Glutamatergic neuron (in vitro differentiated cells): ENCODE data around the gene CLIC5. TPM values are rescaled to one million over a fixed set of nuclear protein-coding genes. Genes with fewer than 3 reads are reported as not detected.

ENCODE experiments used
- DNase-seq: peaks from one replicate; pipeline ENCODE4 v3.0.0; 2022
- H3K27ac Mint-ChIP-seq: one replicate; pipeline ENCODE4 v1.8.0; 2020; ENCODE audit warnings: mild to moderate bottlenecking, mixed read lengths, inconsistent platforms; ENCODE audit not compliant: unreplicated experiment
- H3K27me3 Mint-ChIP-seq: one replicate; pipeline ENCODE4 v1.8.0; 2020; ENCODE audit warnings: mild to moderate bottlenecking, moderate library complexity, mixed read lengths, inconsistent platforms; ENCODE audit not compliant: unreplicated experiment
- H3K36me3 Mint-ChIP-seq: one replicate; pipeline ENCODE4 v1.8.0; 2020; ENCODE audit warnings: mild to moderate bottlenecking, mixed read lengths, inconsistent platforms; ENCODE audit not compliant: unreplicated experiment
- H3K4me1 Mint-ChIP-seq: one replicate; pipeline ENCODE4 v1.8.0; 2020; ENCODE audit warnings: mild to moderate bottlenecking, low read depth, mixed read lengths, inconsistent platforms; ENCODE audit not compliant: unreplicated experiment
- H3K4me3 Mint-ChIP-seq: one replicate; pipeline ENCODE4 v1.8.0; 2020; ENCODE audit warnings: mild to moderate bottlenecking, mixed read lengths, inconsistent platforms; ENCODE audit not compliant: unreplicated experiment
- H3K9me3 Mint-ChIP-seq: one replicate; pipeline ENCODE4 v1.8.0; 2020; ENCODE audit warnings: mild to moderate bottlenecking, moderate library complexity, mixed read lengths, inconsistent platforms; ENCODE audit not compliant: unreplicated experiment
- CTCF ChIP-seq: fragments of 200-600 bp; sonication (generic); IDR thresholded peaks from one replicate; pipeline ENCODE4 v1.5.0; 2021; ENCODE audit not compliant: partially characterized antibody, unreplicated experiment
- long read RNA-seq: library from polyadenylated mRNA; unstranded; transcript quantifications from one replicate; pipeline ENCODE4 v2.0.0, GENCODE V29; 2020; ENCODE audit not compliant: unreplicated experiment
- total RNA-seq: library from RNA; stranded (reverse); fragmentation: NEBNext Ultra II Directional; extraction: Animal tissue kit (Norgen Biotek cat#: 25700); gene quantifications from one replicate; pipeline ENCODE4 v1.2.1, GENCODE V29; 2021; ENCODE audit not compliant: unreplicated experiment

The CLIC5 gene
- not detected for total RNA-seq
- long read RNA-seq = 0 reads

- H3K4me1 Mint-ChIP-seq = no peaks in the 10 kb centered on the region
These were observed at the start of gene CLIC5 for GRCh38 chr6:46015119-46015968. CLIC5 (minus strand) TSS chr6:46015860; CDS start chr6:46015542, 318 bp downstream.

DNA sequence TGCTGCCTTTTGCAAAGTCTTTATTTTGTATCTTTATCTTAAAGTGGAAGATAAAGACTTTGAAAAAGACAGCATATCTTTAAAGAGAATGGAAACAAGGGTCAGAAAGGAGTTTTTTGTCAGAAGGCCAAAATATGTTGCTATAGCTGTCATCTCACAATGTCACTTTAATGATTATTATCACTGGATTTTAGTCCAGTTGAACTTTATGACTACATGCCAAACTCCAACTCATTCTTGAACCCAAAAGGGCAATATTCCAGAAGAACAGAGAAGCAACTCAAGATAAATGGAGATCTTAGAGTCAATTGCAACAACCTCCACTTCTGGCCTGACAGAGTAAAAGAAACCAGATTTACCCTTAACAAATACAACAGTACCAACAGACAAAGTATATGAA, 47.3 kb upstream of the CLIC5 start:
- H3K4me3 Mint-ChIP-seq = no peak overlapping the region
- peaks cover 1% of the 10 kb centered on the region for H3K9me3 Mint-ChIP-seq
- H3K27ac Mint-ChIP-seq = no peak overlapping the region
- peaks cover 1% of the 10 kb centered on the region for H3K36me3 Mint-ChIP-seq
- TF ChIP-seq CTCF = no peak
- DNase-seq = no peak
- no peaks in the 10 kb centered on the region for H3K4me1 Mint-ChIP-seq
- no peaks in the 10 kb centered on the region for H3K27me3 Mint-ChIP-seq

More at GRCh38 chr6:46015119-46015968, at the start of gene CLIC5:
- peaks cover 9% of the 10 kb centered on the region for H3K27me3 Mint-ChIP-seq
- H3K36me3 Mint-ChIP-seq = peaks cover 8% of the 10 kb centered on the region
- TF ChIP-seq CTCF = no peak
- no peak within 1 kb of the TSS for H3K27ac Mint-ChIP-seq
- no peaks in the 10 kb centered on the region for H3K9me3 Mint-ChIP-seq
- peak within 1 kb of the TSS; percentile 83 for H3K4me3 Mint-ChIP-seq
- peak; percentile 40 for DNase-seq

DNA sequence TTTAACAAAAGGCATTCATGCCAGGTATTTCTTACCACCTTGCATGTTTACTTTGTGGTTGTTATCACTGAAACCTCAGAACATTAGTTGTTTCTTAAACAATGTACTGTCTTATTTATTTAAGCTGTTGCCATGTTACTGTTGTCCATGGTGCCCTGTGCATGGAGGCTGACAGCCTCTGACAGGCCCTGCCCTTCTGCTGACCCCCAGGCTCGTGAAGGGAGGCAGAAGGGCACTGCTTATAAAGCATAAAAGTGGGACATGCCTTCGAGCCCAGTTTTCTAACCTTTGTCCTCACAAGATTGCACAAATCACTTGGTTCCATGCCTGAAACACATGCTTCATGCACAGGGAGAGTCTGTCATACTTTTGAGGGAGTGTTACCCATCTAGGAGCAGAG, 46.7 kb upstream of the CLIC5 start:
- no peak for DNase-seq
- no peaks in the 10 kb centered on the region for H3K4me1 Mint-ChIP-seq
- H3K27me3 Mint-ChIP-seq = no peaks in the 10 kb centered on the region
- TF ChIP-seq CTCF = no peak
- peaks cover 1% of the 10 kb centered on the region for H3K9me3 Mint-ChIP-seq
- peaks cover 5% of the 10 kb centered on the region for H3K36me3 Mint-ChIP-seq
- no peak overlapping the region for H3K27ac Mint-ChIP-seq
- H3K4me3 Mint-ChIP-seq = no peak overlapping the region

DNA sequence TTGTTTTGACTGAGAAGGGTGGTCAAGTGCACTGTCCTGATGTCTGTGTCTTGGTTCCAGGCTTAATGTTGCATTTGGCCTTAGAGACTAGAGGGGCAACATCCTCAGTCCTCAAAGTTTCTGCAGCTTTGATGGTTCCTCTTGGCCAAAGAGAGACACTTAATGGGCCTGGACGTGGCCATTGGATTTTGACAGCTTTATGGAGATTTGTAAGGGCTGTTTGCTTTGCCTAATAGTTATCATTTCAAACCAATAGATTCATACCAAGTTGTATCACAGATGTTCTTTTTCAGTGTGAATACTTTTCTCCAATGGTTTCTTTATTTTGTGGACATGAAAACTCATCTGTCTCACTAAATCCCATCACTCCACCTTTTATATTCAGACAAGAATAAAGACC, 45.8 kb upstream of the CLIC5 start:
- H3K27ac Mint-ChIP-seq = no peak overlapping the region
- H3K4me3 Mint-ChIP-seq = no peak overlapping the region
- no peaks in the 10 kb centered on the region for H3K27me3 Mint-ChIP-seq
- TF ChIP-seq CTCF = no peak
- H3K4me1 Mint-ChIP-seq = no peaks in the 10 kb centered on the region
- peaks cover 5% of the 10 kb centered on the region for H3K36me3 Mint-ChIP-seq
- no peak for DNase-seq
- no peaks in the 10 kb centered on the region for H3K9me3 Mint-ChIP-seq

DNA sequence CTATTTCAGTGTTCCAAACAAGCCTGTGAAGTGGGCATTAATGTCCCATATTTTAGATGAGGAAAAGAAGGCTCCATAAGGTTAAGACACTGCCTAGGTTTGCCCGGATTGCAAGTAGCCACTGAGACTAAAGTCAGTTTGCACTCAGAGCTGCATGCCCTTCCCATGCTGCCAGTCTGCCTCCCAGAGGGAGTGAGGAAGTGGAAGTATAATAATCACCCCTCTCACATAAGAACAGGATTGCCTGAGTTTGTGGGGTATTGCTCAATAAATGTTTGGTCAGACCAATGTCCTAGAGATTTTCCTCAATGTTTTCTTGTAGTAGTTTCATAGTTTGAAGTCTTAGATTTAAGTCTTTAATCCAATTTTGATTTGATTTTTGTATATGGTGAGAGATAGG, 43.9 kb upstream of the CLIC5 start:
- no peak for DNase-seq
- TF ChIP-seq CTCF = no peak
- H3K27ac Mint-ChIP-seq = no peak overlapping the region
- H3K4me3 Mint-ChIP-seq = no peak overlapping the region
- H3K27me3 Mint-ChIP-seq = no peaks in the 10 kb centered on the region
- H3K36me3 Mint-ChIP-seq = peaks cover 5% of the 10 kb centered on the region
- H3K4me1 Mint-ChIP-seq = no peaks in the 10 kb centered on the region
- H3K9me3 Mint-ChIP-seq = no peaks in the 10 kb centered on the region
